HG02973 (cell line): ENCODE results near the gene GLIS2.

Source experiments
- ATAC-seq: cut with Tn5 transposase; IDR thresholded peaks from one replicate; pipeline ENCODE4 v1.9.1; 2021; ENCODE audit warnings: moderate library complexity; ENCODE audit not compliant: unreplicated experiment

Gene GLIS2

GRCh38 chr16:4319454-4320421 lies 3.9 kb downstream of the GLIS2 start:
- no peak for ATAC-seq

- no peak for ATAC-seq
Observed at GRCh38 chr16:4320571-4321137, 4.8 kb downstream of the GLIS2 start.

GRCh38 chr16:4321286-4322120 lies 5.6 kb downstream of the GLIS2 start:
- ATAC-seq = no peak

GRCh38 chr16:4322121-4323052 lies 6.5 kb downstream of the GLIS2 start:
- no peak for ATAC-seq

- ATAC-seq = no peak
Observed at GRCh38 chr16:4323071-4323844, 7.4 kb downstream of the GLIS2 start.

- no peak for ATAC-seq
Observed at GRCh38 chr16:4323845-4324488, 8.1 kb downstream of the GLIS2 start.

GRCh38 chr16:4324492-4325252 lies 8.8 kb downstream of the GLIS2 start:
- no peak for ATAC-seq

- no peak for ATAC-seq
Observed at GRCh38 chr16:4325253-4325758, 9.4 kb downstream of the GLIS2 start.

- no peak for ATAC-seq
Observed at GRCh38 chr16:4327386-4328045, 11.6 kb downstream of the GLIS2 start.

GRCh38 chr16:4328046-4328781 lies 12.3 kb downstream of the GLIS2 start:
- ATAC-seq = no peak

- ATAC-seq = no peak
Observed at GRCh38 chr16:4328782-4329775, 13.2 kb downstream of the GLIS2 start.

- ATAC-seq = no peak
Observed at GRCh38 chr16:4330277-4330874, 14.5 kb downstream of the GLIS2 start.

- ATAC-seq = no peak
Observed at GRCh38 chr16:4332083-4332482, 16.2 kb downstream of the GLIS2 start.

- no peak for ATAC-seq
Observed at GRCh38 chr16:4332623-4333307, 16.9 kb downstream of the GLIS2 start.

- ATAC-seq = no peak
Observed at GRCh38 chr16:4333308-4333638, 17.4 kb downstream of the GLIS2 start.
